Tibial nerve (tissue), 3 donors: Measurements from ENCODE around the gene PIP5KL1.

Experiments used
- POLR2A ChIP-seq, 2 donors: fragments of 450-650 bp; IDR thresholded peaks; one replicate each; pipeline ENCODE4 v1.6.1; 2017; ENCODE audit warnings: antibody characterized with exemption in 2 of 2, mild to moderate bottlenecking in 2 of 2, moderate library complexity in 2 of 2
- TF ChIP-seq, protein P1 (sequence below), 5 experiments: fragments of 200-600 bp in 3 of 5; fragments of 450-650 bp in 2 of 5; sonication (generic) in 3 of 5; IDR thresholded peaks; one replicate each; pipeline ENCODE4 v1.5.1; 2016 to 2019; ENCODE audit warnings: antibody characterized with exemption in 5 of 5, mild to moderate bottlenecking in 3 of 5, moderate library complexity in 2 of 5

DNA sequence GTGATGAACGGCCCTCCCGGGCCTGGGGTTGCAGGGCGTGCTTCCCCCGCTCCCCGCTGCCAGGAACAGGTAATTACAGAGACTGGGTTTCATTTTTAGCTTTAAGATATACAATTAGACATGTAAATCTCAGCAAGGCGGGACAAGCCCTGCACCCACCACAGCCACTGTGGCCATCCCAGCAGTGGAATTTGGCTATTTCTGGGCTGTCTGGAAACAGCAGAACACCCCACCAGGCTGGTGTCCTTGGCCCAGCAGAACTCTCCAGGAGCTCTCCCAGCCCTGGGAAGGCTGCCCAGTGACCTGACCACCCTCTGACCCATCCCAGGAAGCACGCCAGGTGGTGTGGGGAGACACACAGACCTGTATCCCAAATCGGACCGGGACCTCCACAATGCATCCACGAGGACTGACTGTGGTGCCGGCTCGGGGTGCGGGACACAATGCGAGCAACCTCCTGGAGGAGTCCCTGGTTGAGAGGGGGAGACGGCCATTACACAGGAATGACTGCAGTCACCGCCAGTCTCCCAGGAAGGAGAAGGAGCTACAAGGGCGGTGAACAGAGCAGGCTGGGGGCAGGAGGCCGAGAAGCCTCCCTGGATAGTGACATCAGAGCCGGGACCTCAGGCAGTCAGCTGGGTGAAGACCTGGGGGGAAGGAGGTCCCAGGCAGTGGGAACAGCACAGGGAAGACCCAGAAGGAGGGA, 32.9 kb upstream of the PIP5KL1 start:
- no peak for TF ChIP-seq POLR2A (IDR thresholded peaks at IDR 0.05)
- TF ChIP-seq, protein P1, sequence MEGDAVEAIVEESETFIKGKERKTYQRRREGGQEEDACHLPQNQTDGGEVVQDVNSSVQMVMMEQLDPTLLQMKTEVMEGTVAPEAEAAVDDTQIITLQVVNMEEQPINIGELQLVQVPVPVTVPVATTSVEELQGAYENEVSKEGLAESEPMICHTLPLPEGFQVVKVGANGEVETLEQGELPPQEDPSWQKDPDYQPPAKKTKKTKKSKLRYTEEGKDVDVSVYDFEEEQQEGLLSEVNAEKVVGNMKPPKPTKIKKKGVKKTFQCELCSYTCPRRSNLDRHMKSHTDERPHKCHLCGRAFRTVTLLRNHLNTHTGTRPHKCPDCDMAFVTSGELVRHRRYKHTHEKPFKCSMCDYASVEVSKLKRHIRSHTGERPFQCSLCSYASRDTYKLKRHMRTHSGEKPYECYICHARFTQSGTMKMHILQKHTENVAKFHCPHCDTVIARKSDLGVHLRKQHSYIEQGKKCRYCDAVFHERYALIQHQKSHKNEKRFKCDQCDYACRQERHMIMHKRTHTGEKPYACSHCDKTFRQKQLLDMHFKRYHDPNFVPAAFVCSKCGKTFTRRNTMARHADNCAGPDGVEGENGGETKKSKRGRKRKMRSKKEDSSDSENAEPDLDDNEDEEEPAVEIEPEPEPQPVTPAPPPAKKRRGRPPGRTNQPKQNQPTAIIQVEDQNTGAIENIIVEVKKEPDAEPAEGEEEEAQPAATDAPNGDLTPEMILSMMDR (IDR thresholded peaks at IDR 0.05), result no peak
